Activated B cell treated with CpG ODN at 0.5 μM for 24 hours (primary cell): Measurements from ENCODE around the gene RC3H2. TPM values are rescaled to one million over a fixed set of nuclear protein-coding genes. Genes with fewer than 3 reads are reported as not detected.
"Not testable (repeated sequence)": the region's sequence is repeated elsewhere in the genome, so short reads cannot be mapped to it uniquely, and the experiment has no call there.

ENCODE experiments used
- ATAC-seq: fragments of 200-7000 bp; cut with Tn5 transposase; one replicate; pipeline ENCODE4 v1.10.0; 2021; ENCODE audit warnings: low read depth, mild to moderate bottlenecking, moderate library complexity
- CTCF ChIA-PET: fragments of 350-600 bp; sonication (Branson Sonifier 250); formaldehyde crosslinking; loops from one replicate; lab custom pipeline; 2021; ENCODE audit warnings: antibody characterized with exemption; lab: Charles Lee
- POLR2A ChIA-PET: fragments of 350-600 bp; sonication (Branson Sonifier 250); formaldehyde crosslinking; loops from one replicate; lab custom pipeline; 2021; ENCODE audit warnings: antibody characterized with exemption; lab: Charles Lee
- DNase-seq: peaks from one replicate; pipeline ENCODE4 v3.0.0; 2022
- H3K27ac Mint-ChIP-seq: one replicate; pipeline ENCODE4 v1.8.0; 2020; ENCODE audit warnings: mixed read lengths
- H3K27me3 Mint-ChIP-seq: one replicate; pipeline ENCODE4 v1.8.0; 2021; ENCODE audit warnings: mixed read lengths
- H3K36me3 Mint-ChIP-seq: one replicate; pipeline ENCODE4 v1.8.0; 2021; ENCODE audit warnings: low read depth, mixed read lengths
- H3K4me1 Mint-ChIP-seq: one replicate; pipeline ENCODE4 v1.8.0; 2021; ENCODE audit warnings: mixed read lengths
- H3K4me3 Mint-ChIP-seq: one replicate; pipeline ENCODE4 v1.8.0; 2020; ENCODE audit warnings: mild to moderate bottlenecking, mixed read lengths
- H3K9me3 Mint-ChIP-seq: one replicate; pipeline ENCODE4 v1.8.0; 2020; ENCODE audit warnings: mixed read lengths
- intact Hi-C: fragments of 100-400 bp; cut with micrococcal nuclease; formaldehyde crosslinking; loops from one replicate; pipeline ENCODE4 v1.15.1; 2024
- total RNA-seq: library from RNA; stranded (reverse); gene quantifications from 2 replicates; pipeline ENCODE4 v1.2.3, GENCODE V29; 2022
- TF ChIP-seq, protein P1 (sequence below): fragments of 200-600 bp; IDR thresholded peaks from one replicate; pipeline ENCODE4 v1.8.0; 2022; ENCODE audit warnings: antibody characterized with exemption, mild to moderate bottlenecking

Gene RC3H2
- total RNA-seq, 1 donor from 2014 or later = 62.7 TPM

DNA sequence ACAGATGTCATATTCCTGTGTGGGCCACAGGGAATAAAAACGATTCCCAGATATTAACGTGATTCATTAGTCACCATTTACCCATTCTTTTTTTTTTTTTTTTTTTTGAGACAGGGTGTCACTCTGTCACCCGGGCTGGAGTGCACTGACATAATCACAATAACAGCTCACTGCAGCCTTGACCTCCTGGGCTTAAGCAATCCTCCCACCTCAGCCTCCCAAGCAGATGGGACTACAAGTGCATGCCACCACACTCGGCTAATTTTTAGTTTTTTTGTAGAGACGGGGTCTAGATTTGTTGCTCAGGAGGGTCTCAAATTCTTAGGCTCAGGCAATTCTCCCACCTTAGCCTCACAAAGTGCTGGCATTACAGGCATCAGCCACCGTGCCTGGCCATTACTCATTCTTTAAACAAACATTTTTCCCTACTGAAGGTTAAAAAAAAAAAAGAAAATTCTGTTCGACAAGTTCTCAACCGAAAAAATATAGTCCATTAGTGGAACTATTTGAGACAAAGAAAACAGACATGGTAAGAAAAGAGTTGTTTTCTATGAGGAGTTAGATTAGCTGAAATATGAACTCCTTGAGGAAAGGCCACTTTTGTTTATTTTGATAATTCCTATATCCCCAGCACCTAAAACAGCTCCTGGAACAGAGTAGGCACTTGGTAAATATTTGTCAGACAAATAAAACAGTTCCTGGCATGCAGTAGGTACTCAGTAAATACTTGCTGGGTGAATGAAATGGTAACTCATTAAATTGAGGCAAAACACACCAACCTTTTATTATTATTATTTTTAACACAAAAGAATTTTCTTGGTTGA lies 44.6 kb downstream of the RC3H2 start:
- TF ChIP-seq, protein P1, sequence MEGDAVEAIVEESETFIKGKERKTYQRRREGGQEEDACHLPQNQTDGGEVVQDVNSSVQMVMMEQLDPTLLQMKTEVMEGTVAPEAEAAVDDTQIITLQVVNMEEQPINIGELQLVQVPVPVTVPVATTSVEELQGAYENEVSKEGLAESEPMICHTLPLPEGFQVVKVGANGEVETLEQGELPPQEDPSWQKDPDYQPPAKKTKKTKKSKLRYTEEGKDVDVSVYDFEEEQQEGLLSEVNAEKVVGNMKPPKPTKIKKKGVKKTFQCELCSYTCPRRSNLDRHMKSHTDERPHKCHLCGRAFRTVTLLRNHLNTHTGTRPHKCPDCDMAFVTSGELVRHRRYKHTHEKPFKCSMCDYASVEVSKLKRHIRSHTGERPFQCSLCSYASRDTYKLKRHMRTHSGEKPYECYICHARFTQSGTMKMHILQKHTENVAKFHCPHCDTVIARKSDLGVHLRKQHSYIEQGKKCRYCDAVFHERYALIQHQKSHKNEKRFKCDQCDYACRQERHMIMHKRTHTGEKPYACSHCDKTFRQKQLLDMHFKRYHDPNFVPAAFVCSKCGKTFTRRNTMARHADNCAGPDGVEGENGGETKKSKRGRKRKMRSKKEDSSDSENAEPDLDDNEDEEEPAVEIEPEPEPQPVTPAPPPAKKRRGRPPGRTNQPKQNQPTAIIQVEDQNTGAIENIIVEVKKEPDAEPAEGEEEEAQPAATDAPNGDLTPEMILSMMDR = no peak
- no peak for ATAC-seq
- Mint-ChIP-seq H3K9me3 (no peaks in the 10 kb centered on the region), H3K4me3 (no peak overlapping the region), H3K36me3 (peaks cover 69% of the 10 kb centered on the region), H3K27me3 (no peaks in the 10 kb centered on the region), H3K4me1 (peaks cover 2% of the 10 kb centered on the region), H3K27ac (no peak overlapping the region)
- intact Hi-C loops = no loop called here
- POLR2A ChIA-PET = interaction anchor here (0.6 to 0.7 kb wide), 2 partner anchors 131 kb away, joined by 3 read pairs; no protein-coding TSS in a partner anchor
- CTCF ChIA-PET = interaction anchor here (0.6 kb wide), 1 partner anchor 649 kb away, joined by 3 read pairs; no protein-coding TSS in a partner anchor
- no peak for DNase-seq

DNA sequence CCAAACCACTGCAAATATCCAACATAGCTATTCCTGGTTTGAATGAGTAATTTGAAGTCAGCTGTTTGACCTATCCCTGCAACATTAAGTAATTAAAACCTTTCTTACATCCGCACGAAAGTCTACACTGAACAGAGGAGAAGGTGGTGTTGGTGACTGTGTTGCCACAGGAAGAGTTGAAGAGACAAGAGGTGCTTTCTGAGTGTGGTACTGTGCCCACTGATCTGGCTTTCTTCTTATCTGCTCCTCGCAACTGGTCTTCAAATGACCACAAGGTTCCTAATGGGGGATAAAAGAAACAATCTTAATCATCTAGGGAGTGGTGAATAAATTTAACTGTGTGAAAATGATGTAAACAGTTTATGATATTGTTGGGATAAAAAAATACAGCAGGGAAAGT lies 47.3 kb downstream of the RC3H2 start:
- ATAC-seq (no peak), DNase-seq (no peak)
- intact Hi-C loops = no loop called here
- TF ChIP-seq, protein P1 = no peak
- no peak overlapping the region for H3K4me3 Mint-ChIP-seq
- peaks cover under 1% of the 10 kb centered on the region for H3K4me1 Mint-ChIP-seq
- no peaks in the 10 kb centered on the region for H3K9me3 Mint-ChIP-seq
- CTCF ChIA-PET = no interaction called here
- peaks cover 72% of the 10 kb centered on the region for H3K36me3 Mint-ChIP-seq
- H3K27ac Mint-ChIP-seq = no peak overlapping the region
- POLR2A ChIA-PET = no interaction called here
- no peaks in the 10 kb centered on the region for H3K27me3 Mint-ChIP-seq

DNA sequence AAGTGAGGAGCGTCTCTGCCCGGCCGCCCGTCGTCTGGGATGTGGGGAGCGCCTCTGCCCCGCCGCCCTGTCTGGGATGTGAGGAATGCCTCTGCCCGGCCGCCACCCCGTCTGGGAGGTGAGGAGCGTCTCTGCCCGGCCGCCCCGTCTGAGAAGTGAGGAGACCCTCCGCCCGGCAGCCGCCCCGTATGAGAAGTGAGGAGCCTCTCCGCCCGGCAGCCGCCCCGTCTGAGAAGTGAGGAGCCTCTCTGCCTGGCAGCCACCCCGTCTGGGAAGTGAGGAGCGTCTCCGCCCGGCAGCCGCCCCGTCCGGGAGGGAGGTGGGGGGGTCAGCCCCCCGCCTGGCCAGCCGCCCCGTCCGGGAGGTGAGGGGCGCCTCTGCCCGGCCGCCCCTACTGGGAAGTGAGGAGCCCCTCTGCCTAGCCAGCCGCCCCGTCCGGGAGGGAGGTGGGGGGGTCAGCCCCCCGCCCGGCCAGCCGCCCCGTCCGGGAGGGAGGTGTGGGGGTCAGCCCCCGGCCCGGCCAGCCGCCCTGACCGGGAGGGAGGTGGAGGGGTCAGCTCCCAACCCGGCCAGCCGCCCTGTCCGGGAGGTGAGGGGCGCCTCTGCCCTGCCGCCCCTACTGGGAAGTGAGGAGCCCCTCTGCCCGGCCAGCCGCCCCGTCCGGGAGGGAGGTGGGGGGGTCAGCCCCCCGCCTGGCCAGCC lies 52.9 kb downstream of the RC3H2 start:
- intact Hi-C loops, H3K9me3 Mint-ChIP-seq, H3K4me1 Mint-ChIP-seq, H3K27ac Mint-ChIP-seq, DNase-seq, ATAC-seq, CTCF ChIA-PET, POLR2A ChIA-PET, H3K4me3 Mint-ChIP-seq, H3K27me3 Mint-ChIP-seq: not testable (repeated sequence)
- peaks cover 67% of the 10 kb centered on the region for H3K36me3 Mint-ChIP-seq

DNA sequence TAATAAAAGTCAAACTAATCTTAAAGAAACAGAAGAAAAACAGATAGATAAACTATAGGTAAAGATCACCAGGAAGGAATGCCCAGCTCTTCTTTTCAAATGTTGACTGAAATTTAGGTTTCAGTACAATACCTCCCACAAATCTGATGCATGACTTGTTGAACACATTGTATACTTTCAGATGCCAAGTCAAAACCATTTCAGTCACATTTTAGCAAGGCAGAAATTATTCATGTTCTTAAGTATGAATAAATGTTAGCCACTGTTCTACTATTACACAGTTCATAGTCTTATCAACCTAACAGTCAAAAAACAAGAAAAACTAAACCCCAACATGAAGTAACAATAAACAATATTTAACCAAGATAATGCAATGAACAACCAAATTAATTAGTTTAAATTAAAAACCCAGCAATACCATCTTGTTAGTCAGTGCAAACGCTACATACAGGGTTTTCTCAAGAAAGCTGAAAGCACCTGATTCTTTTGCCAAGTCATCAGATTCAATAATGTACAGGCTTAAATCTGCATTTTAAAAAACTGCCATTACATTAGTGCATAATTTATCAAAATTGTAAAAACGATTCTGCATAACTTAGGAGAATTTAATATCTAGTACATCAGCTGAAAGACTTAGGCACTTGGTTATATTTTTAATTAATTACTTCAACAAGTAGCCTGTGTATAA lies 56.8 kb downstream of the RC3H2 start:
- POLR2A ChIA-PET = no interaction called here
- intact Hi-C loops = no loop called here
- H3K36me3 Mint-ChIP-seq = peaks cover 46% of the 10 kb centered on the region
- H3K4me1 Mint-ChIP-seq = no peaks in the 10 kb centered on the region
- TF ChIP-seq, protein P1 = no peak
- H3K27ac Mint-ChIP-seq = no peak overlapping the region
- CTCF ChIA-PET = no interaction called here
- no peak overlapping the region for H3K4me3 Mint-ChIP-seq
- DNase-seq (no peak), ATAC-seq (no peak)
- H3K27me3 Mint-ChIP-seq = no peaks in the 10 kb centered on the region
- H3K9me3 Mint-ChIP-seq = no peaks in the 10 kb centered on the region

DNA sequence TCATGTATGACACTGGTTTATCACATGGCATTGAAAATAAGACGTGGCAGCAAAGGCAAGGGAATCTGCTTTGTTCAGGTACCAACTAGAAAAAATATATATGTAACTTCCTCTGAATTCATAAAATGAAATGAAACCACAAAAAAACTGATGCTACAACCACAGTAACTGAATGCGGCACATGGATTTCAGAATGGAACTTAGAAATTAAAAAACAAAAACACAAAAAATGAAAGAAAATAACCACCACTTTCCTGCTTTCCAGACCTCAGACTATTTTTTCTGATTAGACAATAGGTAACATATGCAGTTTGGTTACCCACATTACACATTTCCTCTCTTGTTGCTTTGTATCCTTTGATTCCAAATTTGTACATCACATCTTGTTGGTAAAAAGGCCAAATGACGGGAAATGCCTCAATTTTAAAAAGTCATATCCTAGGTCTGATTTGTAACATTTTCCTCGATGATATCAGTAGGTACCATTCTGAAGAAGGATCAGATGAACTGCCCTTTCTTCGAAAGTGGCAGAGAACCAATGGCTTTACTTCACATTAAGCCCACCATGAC lies 58.7 kb downstream of the RC3H2 start:
- ChIA-PET POLR2A (no interaction called here), CTCF (no interaction called here)
- intact Hi-C loops = no loop called here
- Mint-ChIP-seq H3K9me3 (no peaks in the 10 kb centered on the region), H3K4me1 (no peaks in the 10 kb centered on the region), H3K4me3 (no peak overlapping the region), H3K36me3 (peaks cover 43% of the 10 kb centered on the region), H3K27ac (no peak overlapping the region), H3K27me3 (no peaks in the 10 kb centered on the region)
- TF ChIP-seq, protein P1 = no peak
- DNase-seq (no peak), ATAC-seq (no peak)
